Kidney epithelial cell (primary cell): ENCODE results near the gene MCRIP1. TPM values are rescaled to one million over a fixed set of nuclear protein-coding genes. Genes with fewer than 3 reads are reported as not detected.

Experiments
- DNase-seq: peaks from one replicate; pipeline ENCODE4 v3.0.0-alpha.2; 2010; ENCODE audit warnings: low read depth
- H3K27me3 ChIP-seq: 2 replicates; pipeline ENCODE4 v1.6.0; 2011; ENCODE audit warnings: low read length; ENCODE audit not compliant: control insufficient read depth, insufficient read depth
- H3K36me3 ChIP-seq: 2 replicates; pipeline ENCODE4 v1.5.1; 2011; ENCODE audit warnings: low read length; ENCODE audit not compliant: control insufficient read depth, insufficient read depth
- H3K4me3 ChIP-seq: 2 replicates; pipeline ENCODE4 v1.5.1; 2011; ENCODE audit warnings: low read depth, mild to moderate bottlenecking, control low read depth, low read length
- total RNA-seq: library from RNA; depleted of rRNA; stranded (reverse); fragments of >200 nt; gene quantifications from 2 replicates; pipeline ENCODE4 v1.2.3, GENCODE V29; 2015
- TF ChIP-seq, protein P1 (sequence below): IDR thresholded peaks from 2 replicates; pipeline ENCODE4 v1.5.1; 2011; ENCODE audit warnings: mild to moderate bottlenecking, moderate library complexity, low read length, control low read depth, inconsistent platforms; ENCODE audit not compliant: insufficient read depth, poor library complexity, severe bottlenecking

The MCRIP1 gene
- total RNA-seq, 1 donor from 2014 or later = 131 TPM

GRCh38 chr17:81858967-81859905 lies 26.1 kb upstream of the MCRIP1 start:
- Histone ChIP-seq H3K27me3 (no peaks in the 10 kb centered on the region), H3K36me3 (peaks cover 4% of the 10 kb centered on the region), H3K4me3 (peak overlapping the region; percentile 77)
- no peak for DNase-seq
- TF ChIP-seq, protein P1, sequence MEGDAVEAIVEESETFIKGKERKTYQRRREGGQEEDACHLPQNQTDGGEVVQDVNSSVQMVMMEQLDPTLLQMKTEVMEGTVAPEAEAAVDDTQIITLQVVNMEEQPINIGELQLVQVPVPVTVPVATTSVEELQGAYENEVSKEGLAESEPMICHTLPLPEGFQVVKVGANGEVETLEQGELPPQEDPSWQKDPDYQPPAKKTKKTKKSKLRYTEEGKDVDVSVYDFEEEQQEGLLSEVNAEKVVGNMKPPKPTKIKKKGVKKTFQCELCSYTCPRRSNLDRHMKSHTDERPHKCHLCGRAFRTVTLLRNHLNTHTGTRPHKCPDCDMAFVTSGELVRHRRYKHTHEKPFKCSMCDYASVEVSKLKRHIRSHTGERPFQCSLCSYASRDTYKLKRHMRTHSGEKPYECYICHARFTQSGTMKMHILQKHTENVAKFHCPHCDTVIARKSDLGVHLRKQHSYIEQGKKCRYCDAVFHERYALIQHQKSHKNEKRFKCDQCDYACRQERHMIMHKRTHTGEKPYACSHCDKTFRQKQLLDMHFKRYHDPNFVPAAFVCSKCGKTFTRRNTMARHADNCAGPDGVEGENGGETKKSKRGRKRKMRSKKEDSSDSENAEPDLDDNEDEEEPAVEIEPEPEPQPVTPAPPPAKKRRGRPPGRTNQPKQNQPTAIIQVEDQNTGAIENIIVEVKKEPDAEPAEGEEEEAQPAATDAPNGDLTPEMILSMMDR = no peak

GRCh38 chr17:81858170-81858966 lies 25.3 kb upstream of the MCRIP1 start:
- DNase-seq = no peak
- TF ChIP-seq, protein P1 = no peak
- Histone ChIP-seq H3K36me3 (peaks cover 4% of the 10 kb centered on the region), H3K27me3 (no peaks in the 10 kb centered on the region), H3K4me3 (no peak overlapping the region)

DNA sequence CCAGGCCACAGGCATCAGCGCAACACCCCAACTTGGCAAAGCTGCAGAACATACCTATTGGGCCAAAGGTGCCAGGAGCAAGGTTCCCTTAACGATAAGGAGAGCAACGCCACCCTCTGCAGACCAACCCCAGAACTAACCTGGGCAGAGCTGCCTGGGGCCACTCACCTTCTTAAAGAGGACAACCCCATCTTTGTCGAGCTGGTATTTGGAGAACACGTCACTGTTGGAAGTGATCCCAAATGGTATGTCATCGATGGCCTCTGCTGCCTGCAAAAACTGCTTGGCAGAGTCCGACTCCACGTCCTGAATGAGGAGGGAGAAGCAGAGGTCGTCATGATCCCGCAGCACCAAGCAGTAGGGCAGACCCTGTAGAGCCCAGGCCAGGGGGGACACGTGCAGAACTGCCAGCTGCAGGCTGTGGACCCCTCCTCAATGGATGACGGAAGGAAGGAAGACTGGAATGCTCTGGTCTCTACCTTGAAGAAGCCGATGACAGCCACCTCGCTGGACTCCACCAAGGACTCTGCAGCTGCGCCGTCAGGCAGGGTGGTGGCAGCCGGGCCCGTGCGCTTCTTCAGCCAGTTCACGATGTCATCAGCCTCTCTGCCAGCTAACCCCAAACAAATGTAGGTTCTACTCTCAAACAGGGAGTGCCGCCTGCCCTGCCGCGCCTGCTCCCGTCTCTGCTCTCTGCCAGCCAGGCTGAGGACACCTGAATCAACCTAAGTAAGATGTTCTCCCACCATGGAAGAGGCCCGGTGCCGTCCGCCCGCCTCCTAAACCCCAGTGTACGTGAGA lies 22.1 kb upstream of the MCRIP1 start:
- no peak for DNase-seq
- no peaks in the 10 kb centered on the region for H3K27me3 ChIP-seq
- H3K4me3 ChIP-seq = no peak overlapping the region
- peaks cover 6% of the 10 kb centered on the region for H3K36me3 ChIP-seq
- TF ChIP-seq, protein P1 = peak; percentile 18

DNA sequence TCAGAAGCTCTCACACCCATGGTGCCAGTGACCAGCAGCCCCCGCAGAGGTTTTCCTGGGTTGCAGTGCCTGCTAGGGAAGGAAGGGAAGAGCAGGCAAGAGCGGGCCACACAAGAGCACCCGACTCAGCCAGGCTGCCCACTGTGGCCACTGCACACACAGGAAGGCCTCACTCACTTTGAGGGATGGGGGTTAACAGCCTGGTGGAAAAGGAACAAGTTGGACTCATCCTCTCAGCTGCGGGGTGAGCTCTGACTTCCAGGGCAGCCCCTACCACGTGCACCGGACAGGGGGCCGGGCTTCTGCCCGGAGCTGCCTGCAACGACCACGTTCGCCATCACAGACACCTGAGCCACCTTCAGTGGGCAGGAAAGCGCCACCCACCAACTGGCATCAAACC lies 19.1 kb upstream of the MCRIP1 start:
- Histone ChIP-seq H3K4me3 (no peak overlapping the region), H3K36me3 (peaks cover 6% of the 10 kb centered on the region), H3K27me3 (no peaks in the 10 kb centered on the region)
- TF ChIP-seq, protein P1 = no peak
- no peak for DNase-seq

- DNase-seq = no peak
- TF ChIP-seq, protein P1 = no peak
- Histone ChIP-seq H3K4me3 (no peak overlapping the region), H3K36me3 (peaks cover 6% of the 10 kb centered on the region), H3K27me3 (no peaks in the 10 kb centered on the region)
Measured at GRCh38 chr17:81851423-81851822, 18.3 kb upstream of the MCRIP1 start.
